Kidney glomerular epithelial cell (primary cell): ENCODE results near the gene MIGA1.
"Not testable (repeated sequence)": the region's sequence is repeated elsewhere in the genome, so short reads cannot be mapped to it uniquely, and the experiment has no call there.

ENCODE experiments used
- DNase-seq: peaks from one replicate; lab custom pipeline; 2025; lab: John Stamatoyannopoulos, UW

MIGA1 gene, protein sequence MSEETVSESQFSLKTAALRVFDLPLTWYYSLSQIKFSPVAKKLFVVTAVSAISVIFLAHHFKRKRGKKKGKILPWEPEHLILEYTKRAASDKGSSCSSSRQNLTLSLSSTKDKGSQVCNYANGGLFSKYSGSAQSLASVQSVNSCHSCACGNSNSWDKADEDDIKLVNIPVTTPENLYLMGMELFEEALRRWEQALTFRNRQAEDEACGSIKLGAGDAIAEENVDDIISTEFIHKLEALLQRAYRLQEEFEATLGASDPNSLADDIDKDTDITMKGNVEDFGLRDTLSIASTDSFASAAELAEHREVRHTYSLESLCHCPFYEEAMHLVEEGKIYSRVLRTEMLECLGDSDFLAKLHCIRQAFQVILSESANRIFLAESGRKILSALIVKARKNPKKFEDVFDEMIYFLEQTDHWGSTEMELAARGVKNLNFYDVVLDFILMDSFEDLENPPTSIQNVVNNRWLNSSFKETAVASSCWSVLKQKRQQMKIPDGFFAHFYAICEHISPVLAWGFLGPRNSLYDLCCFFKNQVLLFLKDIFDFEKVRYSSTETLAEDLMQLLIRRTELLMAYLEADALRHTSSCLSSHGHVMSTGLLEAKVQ

DNA sequence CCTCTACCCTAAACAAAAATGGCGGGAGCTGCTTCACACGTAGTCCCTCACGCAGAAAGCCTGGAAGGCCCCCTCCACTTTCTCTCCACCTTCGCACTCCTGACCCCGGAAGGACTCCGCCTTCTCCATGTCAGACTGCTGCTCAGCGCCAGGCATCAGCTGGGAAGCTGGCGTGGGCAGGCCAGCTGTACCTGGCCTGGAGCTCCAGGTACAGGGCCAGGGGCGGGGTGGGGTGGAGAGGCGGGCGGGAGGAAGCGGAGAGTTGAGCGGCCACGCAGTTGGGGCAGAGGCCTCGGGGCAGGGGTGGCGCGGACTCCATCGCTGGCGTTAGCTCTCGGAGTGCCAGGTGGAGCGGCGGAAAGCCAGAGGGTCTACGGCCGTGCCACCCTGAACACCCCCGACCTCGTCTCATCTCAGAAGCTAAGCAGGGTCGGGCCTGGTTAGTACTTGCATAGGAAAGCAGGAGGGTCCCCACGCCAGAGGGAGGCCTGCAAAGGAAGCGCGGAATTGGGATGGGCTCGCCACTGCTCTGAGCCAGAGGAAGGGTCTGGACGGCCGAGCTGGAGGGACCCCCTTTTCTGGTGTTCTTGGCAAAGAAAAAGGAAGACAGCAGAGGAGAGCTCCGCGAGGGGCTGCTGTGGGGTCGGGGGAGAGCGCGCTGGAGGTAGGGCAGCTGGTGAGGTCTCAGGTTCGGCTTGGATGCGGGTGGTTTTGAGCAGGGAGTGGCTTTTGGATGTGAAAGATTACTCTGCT, at the start of gene MIGA1:
MIGA1 (plus strand) TSS at position 121 of the 753 bp plus-strand sequence. CDS start 3,604 bp downstream, outside the sequence.
- peak; percentile 84 for DNase-seq

DNA sequence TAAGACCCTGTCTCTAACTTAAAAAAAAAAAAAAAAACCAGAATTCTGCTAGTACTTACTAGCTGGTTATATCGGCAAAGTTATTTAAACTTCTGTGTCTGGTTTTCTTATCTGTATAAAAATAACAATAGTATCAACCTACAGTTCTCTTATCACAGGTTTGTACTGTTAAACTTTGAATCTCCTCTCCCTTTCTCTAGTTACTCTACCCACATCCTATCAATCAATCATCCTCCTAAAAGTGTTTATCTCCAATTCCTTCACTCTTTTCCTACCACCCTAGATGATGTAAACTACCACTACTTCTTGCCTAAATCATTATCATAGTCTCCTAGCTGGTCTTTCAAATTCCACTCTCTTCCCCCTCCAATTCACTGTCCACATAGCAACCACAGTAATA, 47.4 kb upstream of the MIGA1 start:
- DNase-seq: no peak

DNA sequence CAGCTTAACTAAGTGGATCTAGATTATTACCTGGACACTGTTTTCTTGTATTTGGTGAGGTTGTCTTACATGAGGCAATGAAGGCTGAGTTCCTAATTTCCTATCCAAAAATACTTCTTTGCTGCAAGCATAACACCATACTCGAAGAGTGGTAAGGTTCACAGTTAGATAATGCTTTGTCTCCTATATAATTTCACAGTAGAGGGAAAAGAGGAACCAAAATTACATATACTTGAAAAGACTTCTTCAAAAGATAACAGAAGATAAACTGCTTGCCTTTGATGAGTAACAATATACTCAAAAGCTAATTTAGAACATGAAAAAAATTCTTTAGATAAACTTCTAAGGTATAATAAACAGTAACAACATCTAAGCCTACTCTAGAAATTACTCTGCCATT, 40.2 kb upstream of the MIGA1 start:
- no peak for DNase-seq

DNA sequence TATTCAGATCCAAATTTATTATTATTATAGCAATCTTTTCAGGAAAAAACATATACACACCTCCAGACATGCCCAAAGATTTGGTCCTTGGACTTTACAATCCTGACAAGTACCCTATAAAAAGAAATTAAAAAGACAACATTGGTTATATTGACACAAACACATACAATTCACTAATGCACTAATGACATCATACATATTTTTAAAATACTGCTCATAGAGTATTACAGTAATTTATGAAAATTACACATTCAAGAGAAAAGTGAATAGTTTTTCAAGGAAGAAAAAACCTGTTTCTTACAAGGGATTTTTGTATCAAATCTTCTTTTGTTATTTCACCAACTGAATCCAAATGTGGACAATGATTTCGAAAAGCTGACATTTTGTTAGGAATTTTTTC, 38.1 kb upstream of the MIGA1 start:
- no peak for DNase-seq

DNA sequence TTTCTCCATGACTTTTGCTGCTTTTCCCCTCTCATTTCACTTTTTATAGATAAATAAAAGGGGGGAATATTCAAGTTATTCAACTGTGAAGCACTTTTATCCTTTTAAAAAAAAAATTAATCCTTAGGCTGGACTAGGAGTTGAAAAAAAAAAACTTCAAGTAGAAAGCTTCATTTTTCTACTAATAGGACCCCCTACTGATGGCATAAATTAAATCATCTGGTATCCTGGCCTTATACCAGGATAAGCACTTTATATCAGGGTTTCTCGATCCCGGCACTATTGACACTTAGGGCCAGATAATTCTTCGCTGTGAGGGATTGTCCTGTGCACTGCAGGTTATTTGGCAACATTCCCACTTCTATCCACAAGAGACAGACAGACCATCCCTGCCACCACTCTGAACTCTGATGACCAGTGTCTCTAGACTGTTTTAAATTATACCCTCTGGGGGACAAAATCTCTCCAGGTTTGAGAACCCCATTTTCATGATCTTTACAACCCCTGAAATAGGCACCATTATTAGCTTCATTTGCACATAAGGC, 37.4 kb upstream of the MIGA1 start:
- DNase-seq: no peak

DNA sequence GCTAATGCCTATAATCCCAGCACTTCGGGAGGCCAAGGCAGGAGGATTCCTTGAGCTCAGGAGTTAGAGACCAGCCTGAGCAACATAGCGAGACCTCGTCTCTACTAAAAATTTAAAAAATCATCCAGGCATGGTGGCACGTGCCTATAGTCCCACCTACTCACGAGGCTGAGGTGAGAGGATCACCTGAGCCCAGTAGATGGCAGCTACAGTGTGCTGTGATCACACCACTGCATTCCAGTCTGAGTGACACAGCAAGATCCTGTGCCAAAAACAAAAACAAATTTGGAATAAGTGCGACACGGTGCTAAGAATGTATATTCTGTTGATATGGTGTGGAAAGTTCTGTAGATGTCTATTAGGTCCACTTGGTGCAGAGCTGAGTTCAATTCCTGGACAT, 34.9 kb upstream of the MIGA1 start:
- no peak for DNase-seq

DNA sequence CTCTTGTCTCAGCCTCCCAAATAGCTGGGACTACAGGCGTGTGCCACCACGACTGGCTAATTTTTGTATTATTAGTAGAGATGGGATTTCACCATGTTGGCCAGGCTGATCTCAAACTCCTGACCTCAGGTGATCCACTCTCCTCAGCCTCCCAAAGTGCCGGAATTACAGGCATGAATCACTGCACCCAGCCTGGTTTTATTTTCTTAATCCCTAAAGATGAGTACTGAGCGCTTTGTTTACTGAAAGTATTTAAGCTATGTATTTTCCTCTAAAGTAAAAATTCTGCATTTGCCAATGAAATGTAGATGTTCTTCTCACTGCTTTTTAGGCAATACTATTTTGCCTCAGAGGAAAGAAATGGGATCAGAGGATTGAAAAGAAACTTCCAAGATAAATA, 30.0 kb upstream of the MIGA1 start:
- DNase-seq: not testable (repeated sequence)

DNA sequence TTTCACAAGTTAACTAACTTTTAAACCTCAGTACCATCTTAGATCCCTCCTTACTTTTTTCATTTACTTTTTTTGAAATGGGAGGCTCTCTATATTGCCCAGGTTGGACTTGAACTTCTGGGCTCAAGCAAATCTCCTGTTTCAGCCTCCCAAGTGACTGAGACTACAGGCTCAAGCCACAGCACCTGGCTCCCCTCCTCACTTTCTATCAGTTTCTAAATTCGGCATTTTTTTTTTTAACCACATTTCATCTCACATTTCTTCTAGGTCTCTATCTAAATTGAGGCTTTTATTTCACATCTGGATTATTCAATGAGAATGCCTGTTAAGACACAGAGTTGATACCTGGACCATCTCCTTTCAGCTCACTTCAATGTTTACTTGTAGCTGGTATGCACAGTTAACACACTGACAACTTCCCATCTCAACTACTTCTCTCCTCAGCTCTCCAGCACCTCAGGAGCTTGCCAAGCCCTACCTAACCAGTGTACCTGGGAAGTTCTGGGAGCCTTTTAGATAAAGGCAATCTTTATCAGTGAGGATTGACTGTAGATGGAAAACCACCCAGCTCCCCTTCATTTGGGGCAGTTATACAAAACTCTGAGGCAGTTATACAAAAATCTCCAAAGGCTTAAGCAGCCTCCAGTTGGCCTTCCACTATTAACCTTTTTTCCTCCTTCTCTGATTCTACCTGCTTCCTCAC, 23.2 kb upstream of the MIGA1 start:
- no peak for DNase-seq

DNA sequence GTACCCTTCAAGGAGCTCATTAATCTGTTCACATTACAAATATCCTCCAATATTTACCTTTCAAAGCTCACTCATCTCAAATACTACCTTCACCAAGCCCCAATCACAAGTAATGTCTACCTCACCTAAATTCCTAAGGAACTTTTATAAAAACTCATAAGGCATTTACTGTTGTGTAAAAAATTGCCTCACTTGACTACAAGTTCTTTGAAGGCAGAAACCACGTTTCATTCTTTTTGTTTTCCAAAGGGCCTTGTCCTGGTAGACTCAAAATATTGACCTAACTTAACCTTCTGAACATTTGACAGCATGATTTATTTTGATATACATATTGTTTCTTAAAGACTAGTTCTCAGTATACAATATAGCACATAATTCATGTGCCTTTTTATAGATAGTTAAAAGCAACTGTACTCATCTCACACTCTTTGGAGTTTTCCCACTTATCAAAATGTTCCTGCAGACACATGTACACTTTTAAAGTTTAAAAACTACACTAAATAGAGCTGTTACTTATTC, 22.3 kb upstream of the MIGA1 start:
- DNase-seq: no peak

DNA sequence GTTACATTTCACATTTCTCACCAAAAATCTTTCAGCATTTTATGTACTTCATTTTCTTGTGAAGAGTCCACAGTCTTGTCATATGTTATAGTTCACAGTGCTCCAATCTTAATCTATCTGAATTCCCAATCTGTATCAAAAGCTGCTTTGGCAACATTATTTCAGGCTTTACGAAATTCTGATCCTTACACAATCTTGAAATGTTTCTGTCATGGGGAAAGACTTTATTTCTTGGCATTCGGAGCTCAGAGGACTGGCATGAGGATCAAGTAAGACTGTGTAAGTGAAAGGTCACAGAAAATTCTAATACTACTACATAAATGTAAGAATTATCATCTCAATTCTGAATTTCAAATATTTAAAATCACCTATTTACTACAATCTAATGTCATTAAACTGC, 21.8 kb upstream of the MIGA1 start:
- no peak for DNase-seq

DNA sequence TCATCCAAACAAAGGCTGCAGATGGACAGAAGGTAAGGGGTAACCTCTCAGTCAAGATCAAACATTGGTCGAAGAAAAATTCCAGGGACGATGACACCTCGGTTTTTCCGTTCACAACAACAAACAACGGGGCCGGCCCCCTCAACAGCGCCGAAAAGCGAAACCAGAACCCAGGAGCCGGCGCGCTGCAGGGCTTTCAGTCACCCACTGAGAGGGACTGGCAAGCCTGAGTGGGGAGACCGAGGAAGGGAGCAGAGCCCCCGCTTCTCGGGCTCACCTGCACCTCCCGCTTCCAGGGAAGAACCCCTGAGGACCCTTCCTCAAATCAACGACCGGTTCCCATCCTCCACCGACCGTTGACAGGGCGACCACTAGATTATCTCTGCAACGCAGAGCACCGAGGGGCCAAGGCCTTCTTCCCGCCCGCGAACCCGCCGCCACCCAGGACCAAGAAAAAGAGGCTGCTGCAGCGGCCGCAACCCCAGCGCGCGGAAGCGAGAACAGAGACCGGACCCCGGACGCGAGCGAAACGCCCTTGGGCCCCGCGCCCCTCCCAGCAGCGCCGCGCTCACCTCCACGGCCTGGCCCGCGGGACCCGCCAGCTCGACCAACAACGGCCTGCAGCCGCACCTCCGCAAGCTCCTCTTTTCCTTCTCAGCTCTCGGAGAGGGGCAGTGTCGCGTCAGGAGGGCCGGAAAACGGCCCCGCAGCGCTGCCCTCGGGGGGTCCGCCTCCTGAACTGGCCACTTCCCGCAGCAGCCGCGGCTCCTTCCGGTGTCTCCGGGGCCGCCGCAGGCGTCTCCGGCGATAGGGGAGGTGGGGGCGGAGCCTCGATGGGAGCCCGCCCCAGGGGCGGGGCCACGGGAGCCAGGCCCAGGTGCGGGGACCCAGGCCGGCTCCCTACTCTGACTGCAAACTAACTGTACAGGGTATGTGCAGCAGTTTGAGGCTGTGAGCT, 20.1 kb upstream of the MIGA1 start, which contains the start of gene USP33:
USP33 (minus strand) TSS at position 782 of the 958 bp plus-strand sequence. CDS start 18,155 bp downstream, outside the sequence.
- peak; percentile 71 for DNase-seq

DNA sequence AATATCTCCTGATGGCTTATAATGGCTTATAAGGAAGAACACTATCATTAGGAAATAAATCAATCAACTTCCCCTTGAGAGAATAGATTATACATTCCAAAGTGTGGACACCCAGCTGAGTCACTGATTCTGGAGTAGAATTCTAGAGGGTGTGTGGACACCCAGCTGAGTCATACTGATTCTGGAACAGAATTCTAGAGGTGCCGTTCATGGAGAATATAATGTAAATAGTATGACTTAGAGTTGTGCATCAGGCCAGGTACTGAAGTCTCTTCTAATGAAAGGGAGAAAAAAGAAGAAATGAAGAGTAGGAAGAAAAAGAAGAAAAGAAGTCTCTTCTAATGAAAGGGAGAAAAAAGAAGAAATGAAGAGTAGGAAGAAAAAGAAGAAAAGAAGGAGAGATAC, 17.4 kb upstream of the MIGA1 start:
- peak; percentile 11 for DNase-seq

DNA sequence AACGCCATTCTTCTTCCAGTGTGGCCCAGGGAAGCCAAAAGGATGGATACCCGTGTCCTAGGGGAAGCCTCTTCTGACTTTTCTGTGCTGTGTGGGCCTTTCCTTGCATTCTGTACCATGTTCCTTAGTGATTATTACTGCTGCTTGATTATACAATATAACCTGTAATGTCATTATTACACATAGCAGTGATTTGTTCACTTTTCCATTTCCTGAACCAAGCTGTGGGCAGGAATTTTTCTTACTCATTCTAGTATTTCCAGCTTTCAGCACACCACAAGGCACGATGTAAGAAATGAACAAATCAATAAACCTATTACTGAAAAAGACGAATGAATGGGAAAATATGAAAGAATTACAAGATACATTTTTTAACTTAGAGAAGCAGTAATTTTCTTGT, 11.4 kb upstream of the MIGA1 start:
- DNase-seq: no peak

DNA sequence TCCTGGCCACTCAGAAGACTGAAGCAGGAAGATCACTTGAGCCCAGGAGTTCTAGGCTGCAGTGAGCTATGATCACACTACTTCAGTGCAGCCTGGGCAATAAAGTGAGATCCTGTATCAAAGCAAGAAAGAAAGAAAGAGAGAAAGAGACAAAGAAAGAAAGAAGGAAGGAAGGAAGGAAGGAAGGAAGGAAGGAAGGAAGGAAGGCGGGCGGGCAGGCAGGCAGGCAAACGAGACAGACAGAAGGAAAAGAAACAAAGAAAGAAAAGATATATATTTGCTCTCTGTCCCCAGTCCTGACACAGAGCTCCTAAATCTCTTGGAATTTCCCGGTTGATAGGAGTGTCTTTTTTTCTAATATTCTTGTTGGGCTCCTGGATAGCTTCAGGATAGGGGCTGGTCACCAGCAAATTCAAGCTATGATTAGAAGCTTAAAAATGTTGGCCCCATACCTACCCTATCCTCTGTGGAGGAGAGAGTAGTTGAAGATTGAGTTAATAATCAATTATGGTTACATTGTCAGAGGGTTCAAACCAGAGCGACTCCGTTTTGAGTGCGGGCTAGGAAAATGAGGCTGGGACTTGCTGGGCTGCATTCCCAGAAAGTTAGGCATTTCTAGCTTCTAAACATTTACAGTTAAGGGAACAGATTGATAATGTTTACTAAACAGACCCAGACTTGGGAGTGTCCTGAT, 3.3 kb upstream of the MIGA1 start:
- DNase-seq: no peak

DNA sequence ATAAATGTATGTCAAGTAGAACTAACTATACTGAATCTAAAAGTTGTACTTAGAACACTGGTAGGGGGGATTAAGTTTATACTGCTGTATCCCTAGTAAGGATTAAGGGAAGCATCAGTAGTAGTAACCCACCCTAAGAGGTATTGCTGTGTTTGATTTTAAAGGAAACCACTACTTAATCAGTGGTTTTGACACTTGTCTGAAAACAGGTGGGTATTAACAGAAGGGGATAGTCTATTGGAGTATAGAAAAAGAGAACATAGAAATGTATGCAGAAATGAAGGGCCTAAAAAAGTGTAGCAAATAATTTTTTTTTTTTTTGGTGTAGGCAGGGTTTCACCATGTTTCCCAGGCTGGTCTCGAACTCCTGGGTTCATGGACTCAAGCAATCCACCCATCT, 2.2 kb downstream of the MIGA1 start:
- DNase-seq: no peak

DNA sequence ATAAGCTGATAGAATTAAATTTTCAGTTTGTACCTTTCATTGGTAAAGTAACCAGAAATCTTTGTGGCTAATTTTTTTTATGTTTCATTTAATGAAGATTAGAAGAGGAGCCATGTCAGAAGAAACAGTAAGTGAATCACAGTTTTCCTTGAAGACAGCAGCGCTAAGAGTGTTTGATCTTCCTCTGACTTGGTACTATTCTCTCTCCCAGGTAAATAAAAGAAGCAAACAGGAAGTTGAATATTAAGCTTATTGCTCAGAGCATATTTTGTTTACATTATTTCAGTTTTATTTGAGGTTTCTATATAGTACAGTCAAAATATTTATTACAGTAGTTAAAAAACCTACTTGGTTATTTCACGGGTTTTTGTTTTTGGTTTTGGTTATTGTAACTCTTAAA, 3.7 kb downstream of the MIGA1 start:
- no peak for DNase-seq

DNA sequence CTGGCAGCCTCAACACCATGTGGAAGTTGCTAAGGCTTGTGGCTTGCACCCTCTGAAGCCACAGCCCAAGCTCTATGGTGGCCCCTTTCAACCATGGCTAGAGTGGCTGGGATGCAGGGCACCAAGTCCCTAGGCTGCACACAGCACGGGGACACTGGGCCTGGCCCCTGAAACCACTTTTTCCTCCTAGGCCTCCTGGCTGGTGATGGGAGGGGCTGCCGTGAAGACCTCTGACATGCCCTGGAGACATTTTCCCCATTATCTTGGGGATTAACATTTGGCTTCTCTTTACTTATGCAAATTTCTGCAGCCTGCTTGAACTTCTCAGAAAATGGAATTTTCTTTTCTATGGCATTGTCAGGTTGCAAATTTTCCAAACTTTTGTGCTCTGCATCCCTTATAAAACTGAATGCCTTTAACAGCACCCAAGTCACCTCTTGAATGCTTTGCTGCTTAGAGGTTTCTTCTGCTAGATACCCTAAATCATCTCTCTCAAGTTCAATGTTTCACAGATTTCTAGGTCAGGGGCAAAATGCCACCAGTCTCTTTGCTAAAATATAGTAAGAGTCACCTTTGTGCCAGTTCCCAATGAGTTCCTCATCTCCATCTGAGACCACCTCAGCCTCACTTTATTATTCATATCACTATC, 6.8 kb downstream of the MIGA1 start:
- not testable (repeated sequence) for DNase-seq

DNA sequence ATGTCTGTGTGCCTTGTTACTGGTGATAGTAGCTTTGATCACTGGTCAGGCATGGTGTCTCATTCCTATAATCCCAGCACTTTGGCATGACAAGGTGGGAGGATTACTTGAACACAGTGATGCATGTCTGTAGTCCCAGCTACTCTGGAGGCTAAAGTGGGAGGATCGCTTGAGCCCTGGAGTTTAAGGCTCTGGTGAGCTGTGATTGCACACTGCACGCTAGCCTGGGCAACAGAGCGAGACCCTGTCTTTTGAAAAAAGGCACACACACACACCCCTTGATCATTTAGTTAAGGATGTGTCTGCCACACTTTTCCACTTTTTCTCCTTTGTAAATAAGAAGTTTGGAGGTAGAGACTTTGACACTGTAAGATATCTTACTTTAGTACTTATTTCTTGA, 15.1 kb downstream of the MIGA1 start:
- DNase-seq: peak; percentile 5

DNA sequence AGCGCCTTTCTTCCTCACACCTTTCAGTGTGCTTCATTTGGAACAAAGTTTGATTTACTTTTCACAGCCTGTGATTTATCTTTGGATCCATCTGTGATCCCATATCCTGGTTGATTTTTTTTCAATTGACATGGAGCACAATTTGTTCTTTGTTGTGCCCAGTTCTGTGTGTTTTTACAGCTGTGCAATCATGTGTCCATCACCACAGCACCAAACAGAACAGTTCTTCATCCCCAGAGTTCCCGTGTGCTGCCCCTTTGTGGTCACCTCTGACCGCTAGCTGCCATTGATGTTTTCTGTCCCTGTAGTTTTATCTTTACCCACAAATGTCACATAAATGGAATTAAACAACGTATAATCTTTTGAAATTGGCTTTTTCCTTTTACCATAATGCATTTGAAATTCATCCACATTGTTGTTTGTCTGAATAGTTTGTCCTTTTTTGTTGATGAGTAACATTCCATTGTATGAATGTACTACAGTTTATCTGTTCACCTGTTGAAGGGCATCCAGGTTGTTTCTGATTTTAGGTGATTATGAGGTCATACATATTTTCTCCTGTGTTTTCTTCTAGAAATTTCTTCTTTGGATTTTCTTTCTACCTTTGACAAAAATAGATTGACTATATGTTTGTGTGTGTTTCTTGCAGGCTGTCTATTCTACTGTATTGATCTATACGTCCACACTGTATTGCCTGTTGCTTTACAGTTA, 17.4 kb downstream of the MIGA1 start:
- DNase-seq: no peak
